Right cardiac atrium (tissue), 5 donors: ENCODE data around the gene PXDN. TPM values are rescaled to one million over a fixed set of nuclear protein-coding genes. Genes with fewer than 3 reads are reported as not detected.

ENCODE experiments used
- ATAC-seq, 2 donors: fragments of 200-7000 bp; cut with Tn5 transposase; one replicate each; pipeline versions ENCODE4 v1.8.0 to v1.9.1; 2020; ENCODE audit warnings: moderate library complexity in 2 of 2, mild to moderate bottlenecking in 1 of 2
- DNase-seq, 3 donors: peaks; one replicate each; pipeline ENCODE4 v3.0.0-alpha.2; 2020
- H3K27ac ChIP-seq: one replicate; pipeline ENCODE4 v1.5.1; 2013; ENCODE audit warnings: mild to moderate bottlenecking, low read length, control low read depth, moderate library complexity
- H3K27me3 ChIP-seq: one replicate; pipeline ENCODE4 v1.6.1; 2013; ENCODE audit not compliant: control insufficient read depth, insufficient read depth
- H3K4me1 ChIP-seq: one replicate; pipeline ENCODE4 v1.6.1; 2013; ENCODE audit warnings: low read length; ENCODE audit not compliant: control insufficient read depth, insufficient read depth
- H3K4me3 ChIP-seq: one replicate; pipeline ENCODE4 v1.5.1; 2013; ENCODE audit warnings: low read length, control low read depth
- H3K9me3 ChIP-seq: one replicate; pipeline ENCODE4 v1.6.1; 2013; ENCODE audit warnings: low read length; ENCODE audit not compliant: control insufficient read depth
- WGBS: extraction: QIAGEN DNeasy Blood & Tissue Kit; methylation state at CpG from one replicate; pipeline ENCODE4 v1.1.7; 2013; 5-methylcytosine and 5-hydroxymethylcytosine counted together
- intact Hi-C, 4 donors: fragments of 100-400 bp; cut with DNase I; formaldehyde crosslinking; loops; one replicate each; pipeline versions ENCODE4 v1.11.0 to v1.14.0; 2022 to 2023
- polyA plus RNA-seq: library from polyadenylated mRNA; stranded (reverse); fragments of 200-250 nt; gene quantifications from one replicate; pipeline ENCODE4 v1.2.3, GENCODE V29; 2013
- total RNA-seq, 4 donors: library from RNA; stranded (reverse); fragmentation: NEBNext Ultra II Directional; extraction: Animal tissue kit (Norgen Biotek cat#: 25700); gene quantifications; one replicate each; pipeline ENCODE4 v1.2.1, GENCODE V29; 2021
- donor health status: healthy with polysubstance abuse.
- donor health status: DM: no; HTN: yes; CAD: no.
- donor health status: DM: no; HTN: no; CAD: no.
- donor health status: DM: no; HTN: yes; CAD: no; lungs with severe emphysema.
- donor health status: DM: yes; HTN: yes; CAD: no.

The PXDN gene
- total and polyA plus RNA-seq, 5 donors = 7.6 to 40.7 (median 18.7) TPM

DNA sequence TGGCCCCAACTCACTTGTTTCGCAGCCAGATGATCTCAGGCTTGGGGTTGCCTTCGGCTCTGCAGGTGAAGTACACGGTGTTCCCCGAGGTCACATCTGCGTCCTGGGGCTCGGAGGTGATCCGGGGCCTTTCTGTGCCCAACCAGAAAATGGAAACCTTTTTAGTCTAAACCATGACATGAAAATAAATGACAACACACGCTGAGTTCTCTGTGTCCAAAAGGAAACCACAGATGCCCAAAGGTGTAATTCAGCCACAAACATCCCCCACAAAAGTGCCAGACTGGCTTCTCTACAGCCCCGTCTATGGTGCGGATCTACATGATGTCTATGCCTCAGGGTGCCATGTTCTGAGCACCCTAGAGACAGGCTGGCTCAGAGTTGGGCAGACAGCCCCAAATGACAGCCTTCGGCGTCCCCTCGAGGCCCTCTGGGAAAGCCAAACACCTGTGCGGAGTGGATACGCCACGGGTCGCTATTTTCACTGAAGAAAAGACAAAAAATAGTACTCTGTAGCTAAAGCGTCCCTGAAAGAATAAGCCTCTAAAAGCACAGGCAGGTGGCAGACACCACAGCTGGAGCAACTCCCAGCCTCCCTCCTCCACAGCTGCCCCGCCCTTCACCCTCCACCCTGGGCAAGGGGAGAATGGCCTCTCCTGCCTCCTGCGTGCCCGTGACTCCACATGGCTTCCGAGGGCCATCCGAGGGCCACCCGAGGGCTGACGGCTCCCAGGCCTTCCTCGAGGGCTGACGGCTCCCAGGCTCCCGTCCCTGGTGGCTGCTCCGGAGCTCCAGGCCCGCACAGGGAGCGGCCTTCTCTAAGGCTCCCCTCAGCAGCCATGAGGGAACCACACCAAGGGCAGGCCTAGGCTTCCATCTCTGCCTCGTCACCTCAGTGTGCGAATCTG lies 67.1 kb downstream of the PXDN start:
- Histone ChIP-seq H3K27ac (no peak overlapping the region), H3K4me3 (no peak overlapping the region), H3K27me3 (no peaks in the 10 kb centered on the region), H3K4me1 (no peaks in the 10 kb centered on the region), H3K9me3 (no peaks in the 10 kb centered on the region)
- intact Hi-C loops = no loop called here
- no peak for DNase-seq
- 95% methylated on average over 33 of the region's 33 CpGs for WGBS
- ATAC-seq = no peak

DNA sequence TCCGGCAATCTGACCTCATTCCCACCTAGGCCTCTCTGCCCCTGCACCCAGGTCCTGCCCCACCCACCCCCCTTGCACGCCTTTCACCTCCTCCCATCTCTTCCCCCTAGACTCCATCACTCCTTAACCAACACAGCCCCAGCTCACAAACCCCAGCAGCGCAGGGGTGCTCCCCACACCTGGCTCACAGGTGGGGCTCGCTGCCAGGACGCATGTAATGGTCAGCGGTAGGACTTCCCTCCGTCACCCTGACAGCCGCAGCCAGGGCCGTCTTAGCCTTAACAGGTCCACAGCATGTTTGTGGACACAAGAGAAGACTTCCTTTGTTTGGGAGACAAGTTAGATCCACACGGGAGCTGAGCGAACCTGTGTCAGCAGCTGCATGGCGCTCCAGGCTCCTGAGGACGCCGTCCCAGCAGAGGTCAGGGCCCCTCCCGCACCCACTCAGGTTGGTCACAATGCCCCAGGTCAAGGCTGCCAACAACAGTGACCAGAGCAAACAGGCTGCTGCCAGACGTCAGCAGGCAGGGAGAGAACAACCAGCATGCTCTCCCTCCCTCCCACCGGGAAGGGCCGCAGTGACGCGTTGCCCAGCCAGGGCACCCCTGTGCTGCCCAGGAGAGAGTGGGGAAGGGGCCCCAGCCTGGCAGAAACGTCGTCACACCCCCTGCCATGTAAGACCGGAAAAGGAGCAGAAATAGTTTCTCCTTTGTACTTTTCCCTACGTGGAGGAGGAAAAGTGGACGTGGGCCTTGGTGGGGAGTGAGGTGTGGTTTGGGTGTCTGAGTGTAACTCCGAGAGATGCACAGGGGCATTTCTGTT lies 68.0 kb downstream of the PXDN start:
- Histone ChIP-seq H3K9me3 (no peaks in the 10 kb centered on the region), H3K4me3 (no peak overlapping the region), H3K27me3 (no peaks in the 10 kb centered on the region), H3K4me1 (no peaks in the 10 kb centered on the region), H3K27ac (no peak overlapping the region)
- no peak for DNase-seq
- intact Hi-C loops = no loop called here
- 89% methylated on average over 26 of the region's 26 CpGs for WGBS
- ATAC-seq = no peak

DNA sequence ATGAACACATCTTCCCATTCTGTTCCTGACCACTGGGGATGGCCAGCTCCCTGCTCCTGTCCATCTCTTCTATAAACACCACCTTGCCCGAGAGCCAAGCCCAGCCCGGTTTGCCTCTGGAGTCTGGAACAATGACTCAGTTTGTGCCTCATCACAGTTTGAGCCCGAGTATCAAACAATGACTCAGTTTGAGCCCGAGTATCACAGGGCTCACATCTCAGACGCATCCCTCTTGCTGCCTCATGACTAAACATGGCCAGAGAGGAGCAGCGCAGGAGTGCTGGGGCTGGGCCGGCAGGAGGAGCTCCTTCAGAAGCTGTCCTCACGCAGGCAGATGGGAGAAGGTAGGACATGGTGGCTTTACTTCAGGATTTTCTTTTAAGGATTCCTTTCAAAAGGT lies 68.7 kb downstream of the PXDN start:
- Histone ChIP-seq H3K9me3 (no peaks in the 10 kb centered on the region), H3K4me1 (no peaks in the 10 kb centered on the region), H3K27ac (no peak overlapping the region), H3K27me3 (no peaks in the 10 kb centered on the region), H3K4me3 (no peak overlapping the region)
- intact Hi-C loops = no loop called here
- DNase-seq = no peak
- ATAC-seq = peak; percentile 25 to 65
- WGBS = 67% methylated on average over 8 of the region's 8 CpGs

DNA sequence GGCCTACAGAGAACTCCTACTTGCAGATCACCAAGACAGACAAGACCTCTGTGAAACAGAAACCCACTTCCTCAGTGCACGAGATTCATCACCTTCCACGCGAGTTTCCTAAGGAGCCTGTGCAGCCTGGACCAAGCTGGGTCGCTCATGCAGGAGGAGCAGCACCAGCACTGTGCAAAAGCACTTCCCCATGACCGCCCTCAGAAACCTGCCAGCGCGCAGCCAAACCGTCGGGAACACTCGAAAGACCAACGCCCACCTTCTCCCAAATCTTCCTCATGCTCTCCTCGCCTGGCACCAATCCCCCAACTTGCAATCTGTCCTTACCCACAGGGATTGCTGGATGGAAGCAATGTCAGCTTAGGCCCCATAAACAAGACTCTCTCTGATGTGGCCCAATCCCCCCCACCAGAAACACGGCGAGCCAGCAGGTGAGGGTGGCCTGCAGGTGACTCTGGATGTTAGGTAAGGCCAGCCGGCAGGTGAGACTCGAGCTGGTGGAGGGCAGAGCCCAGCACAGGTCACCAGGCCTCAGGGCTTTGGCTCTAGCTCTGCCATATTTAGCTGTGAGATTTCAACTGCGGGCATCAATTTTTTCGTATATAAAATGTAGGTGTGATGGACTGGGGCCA lies 69.4 kb downstream of the PXDN start:
- Histone ChIP-seq H3K4me3 (no peak overlapping the region), H3K9me3 (no peaks in the 10 kb centered on the region), H3K4me1 (no peaks in the 10 kb centered on the region), H3K27me3 (no peaks in the 10 kb centered on the region), H3K27ac (no peak overlapping the region)
- WGBS = 93% methylated on average over 18 of the region's 18 CpGs
- DNase-seq (no peak), ATAC-seq (no peak)
- intact Hi-C loops = no loop called here

DNA sequence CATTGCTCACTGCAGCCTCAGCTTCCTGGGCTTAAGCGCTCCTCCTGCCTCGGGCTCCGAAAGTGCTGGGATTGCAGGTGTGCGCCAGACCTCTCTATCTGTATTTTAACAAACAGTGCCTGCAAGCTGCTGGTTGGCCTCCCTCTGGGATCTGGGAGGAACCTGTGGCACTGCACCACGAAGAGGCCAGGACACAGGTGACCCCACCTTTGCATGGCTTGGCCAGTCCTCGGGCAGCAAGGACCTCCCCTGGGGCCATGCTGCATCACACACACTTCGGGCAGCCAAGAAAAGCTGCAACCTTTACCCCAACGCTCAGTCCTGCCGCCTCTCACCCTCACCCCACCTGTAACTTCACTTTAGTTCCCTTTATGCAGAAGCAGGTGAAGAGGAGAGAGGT lies 70.0 kb downstream of the PXDN start:
- Histone ChIP-seq H3K27ac (no peak overlapping the region), H3K4me3 (no peak overlapping the region), H3K4me1 (no peaks in the 10 kb centered on the region), H3K27me3 (no peaks in the 10 kb centered on the region), H3K9me3 (no peaks in the 10 kb centered on the region)
- intact Hi-C loops = no loop called here
- ATAC-seq = no peak
- no peak for DNase-seq
- 85% methylated on average over 9 of the region's 9 CpGs for WGBS

DNA sequence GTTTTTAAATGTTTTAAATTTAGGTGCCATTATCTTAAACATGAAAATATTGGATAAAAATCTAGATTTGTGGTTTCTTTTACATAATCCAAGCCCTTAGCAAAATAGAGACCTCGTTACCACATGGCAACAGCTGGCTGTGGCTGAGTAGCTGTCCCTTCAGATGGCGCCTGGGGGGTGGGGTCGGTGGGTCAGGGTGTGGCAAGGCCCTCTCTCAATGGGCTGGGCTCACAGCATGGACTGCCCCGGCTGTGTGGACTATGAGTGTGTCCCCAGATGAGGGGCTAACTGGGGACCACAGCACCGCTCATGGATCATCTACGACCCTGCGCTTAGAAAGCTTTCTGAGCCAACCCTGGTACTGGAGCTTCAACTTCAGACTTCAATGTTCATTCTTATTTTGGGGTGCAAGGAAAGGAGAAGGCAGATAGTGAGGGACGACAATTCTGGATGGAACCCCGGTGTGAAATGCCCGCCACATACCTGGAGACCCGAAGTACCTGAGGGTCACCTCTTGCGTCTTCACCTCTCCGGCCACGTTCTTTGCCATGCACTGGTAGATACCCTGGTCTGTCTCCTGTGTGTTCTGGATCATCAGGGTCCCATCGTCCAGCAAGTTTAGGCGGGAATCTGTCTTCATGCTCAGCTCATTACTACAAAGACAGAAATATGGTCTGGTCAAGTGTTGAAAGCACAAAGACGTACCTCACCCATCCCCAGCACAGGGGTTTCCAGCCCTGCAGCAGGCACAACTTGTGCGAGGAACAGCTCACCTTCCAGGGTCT lies 71.0 kb downstream of the PXDN start:
- DNase-seq = no peak
- H3K4me1 ChIP-seq = no peaks in the 10 kb centered on the region
- 93% methylated on average over 18 of the region's 18 CpGs for WGBS
- H3K27ac ChIP-seq = no peak overlapping the region
- no peaks in the 10 kb centered on the region for H3K9me3 ChIP-seq
- ATAC-seq = no peak
- H3K4me3 ChIP-seq = no peak overlapping the region
- intact Hi-C loops = no loop called here
- H3K27me3 ChIP-seq = no peaks in the 10 kb centered on the region

DNA sequence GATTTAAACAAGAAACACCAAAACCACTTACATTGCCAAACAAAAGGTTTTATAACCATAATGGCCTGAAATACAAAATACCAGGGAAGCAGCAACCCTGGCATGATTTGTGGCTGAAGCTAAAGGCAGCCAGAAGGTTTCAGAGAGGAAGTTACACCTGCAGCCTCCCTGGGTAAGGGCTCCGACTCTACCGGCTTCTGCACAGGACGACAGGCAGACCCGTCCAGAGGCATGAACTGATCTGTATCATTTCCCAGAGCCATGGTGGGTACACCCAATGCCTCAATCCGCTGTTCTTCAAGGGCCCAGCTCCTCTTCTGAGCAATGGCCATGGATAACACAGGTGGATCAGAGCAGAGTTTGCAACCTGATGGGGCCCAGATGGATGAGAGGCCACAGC lies 71.6 kb downstream of the PXDN start:
- Histone ChIP-seq H3K4me3 (no peak overlapping the region), H3K4me1 (no peaks in the 10 kb centered on the region), H3K27me3 (no peaks in the 10 kb centered on the region), H3K27ac (no peak overlapping the region), H3K9me3 (no peaks in the 10 kb centered on the region)
- no peak for ATAC-seq
- WGBS = 93% methylated on average over 5 of the region's 5 CpGs
- no peak for DNase-seq
- intact Hi-C loops = no loop called here

DNA sequence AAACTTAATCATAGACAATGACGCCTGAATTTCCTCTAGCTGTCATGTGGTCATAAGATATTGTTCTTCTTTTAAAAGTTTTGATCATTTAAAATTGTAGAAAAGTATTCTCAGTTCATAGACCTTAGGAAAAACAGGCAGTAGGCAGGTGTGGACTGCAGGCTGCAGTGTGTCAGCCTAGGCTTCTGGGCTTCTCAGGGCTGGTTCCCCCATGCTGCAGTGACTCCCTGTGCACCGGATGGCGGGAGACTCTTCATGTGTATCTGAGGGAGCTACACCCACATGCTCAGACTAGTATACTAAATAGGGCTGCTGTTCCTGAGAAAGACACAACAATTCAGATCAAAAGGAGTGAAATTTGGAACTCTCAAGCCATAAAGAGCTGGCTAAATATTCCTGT lies 72.4 kb downstream of the PXDN start:
- Histone ChIP-seq H3K27ac (no peak overlapping the region), H3K4me1 (no peaks in the 10 kb centered on the region), H3K9me3 (no peaks in the 10 kb centered on the region), H3K4me3 (no peak overlapping the region), H3K27me3 (no peaks in the 10 kb centered on the region)
- ATAC-seq (peak in 1 of 2 donors; percentile 37), DNase-seq (no peak)
- 69% methylated on average over 3 of the region's 3 CpGs for whole genome bisulfite sequencing
- intact Hi-C loops = no loop called here

DNA sequence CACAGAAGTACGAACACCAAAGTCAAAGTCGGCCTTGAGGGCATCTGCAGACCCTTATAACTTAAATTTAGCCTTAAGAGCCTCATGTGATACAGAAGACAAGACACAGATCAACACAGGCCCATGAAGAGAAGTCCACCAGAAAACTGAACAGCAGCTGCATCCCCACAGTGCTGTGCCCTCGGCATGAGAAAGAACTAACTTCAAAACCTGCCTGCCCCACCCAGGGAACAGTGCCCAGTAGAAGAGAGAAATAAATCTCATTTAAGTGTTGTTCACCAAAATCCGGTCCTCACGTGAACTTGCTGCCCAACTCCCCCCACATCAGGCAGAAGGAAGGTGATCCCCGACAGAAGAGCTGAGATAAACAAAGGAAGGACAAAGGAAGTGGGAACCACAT lies 73.7 kb downstream of the PXDN start:
- H3K4me1 ChIP-seq = no peaks in the 10 kb centered on the region
- no peak overlapping the region for H3K27ac ChIP-seq
- ATAC-seq = no peak
- no peaks in the 10 kb centered on the region for H3K9me3 ChIP-seq
- intact Hi-C loops = no loop called here
- no peak overlapping the region for H3K4me3 ChIP-seq
- WGBS = 69% methylated on average over 6 of the region's 6 CpGs
- DNase-seq = no peak
- H3K27me3 ChIP-seq = no peaks in the 10 kb centered on the region

DNA sequence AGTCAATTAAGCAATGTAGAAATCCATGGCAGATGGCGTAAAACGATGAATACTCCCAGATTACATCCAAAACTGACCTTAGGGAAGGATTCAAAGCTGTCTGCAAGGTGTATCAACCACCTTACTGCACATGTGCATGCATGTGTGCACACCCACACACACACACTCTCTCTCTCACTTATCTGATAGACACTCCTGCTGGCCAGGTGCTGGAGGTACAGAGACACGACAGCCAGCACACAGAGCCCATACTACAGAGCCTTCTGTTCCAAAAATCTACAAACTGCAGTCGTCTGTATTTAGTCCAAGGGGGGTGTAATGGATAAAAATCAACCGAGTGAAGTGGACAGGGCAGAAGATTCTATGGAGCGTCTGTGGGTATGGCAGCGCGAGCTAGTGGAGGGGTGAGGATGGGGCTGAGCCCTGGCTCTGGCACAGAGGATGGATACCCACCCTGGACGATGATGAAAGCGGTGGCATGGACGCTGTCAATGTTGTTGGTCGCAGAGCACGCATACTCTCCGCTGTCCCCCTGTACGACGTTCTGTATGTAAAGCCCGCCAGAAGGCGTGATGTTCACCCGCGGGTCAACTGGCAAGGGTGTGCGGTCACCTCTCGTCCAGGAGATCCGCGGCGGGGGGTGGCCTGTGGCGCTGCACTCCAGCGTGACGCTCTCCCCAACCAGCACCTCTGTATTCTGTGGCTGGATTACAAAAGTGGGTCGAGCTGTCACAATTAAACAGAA lies 78.4 kb downstream of the PXDN start:
- 94% methylated on average over 29 of the region's 29 CpGs for WGBS
- ATAC-seq = no peak

More for the DNA sequence above, 78.4 kb downstream of the PXDN start:
- no peak for DNase-seq
- Histone ChIP-seq H3K27ac (no peak overlapping the region), H3K9me3 (no peaks in the 10 kb centered on the region), H3K4me1 (no peaks in the 10 kb centered on the region), H3K4me3 (no peak overlapping the region), H3K27me3 (no peaks in the 10 kb centered on the region)
- intact Hi-C loops = no loop called here
